Stimulated activated naive CD4-positive, alpha-beta T cell (primary cell): ENCODE results near the gene AGFG2.
"Not testable (repeated sequence)": the region's sequence is repeated elsewhere in the genome, so short reads cannot be mapped to it uniquely, and the experiment has no call there.

Source experiments
- DNase-seq, 6 experiments: peaks; one replicate each; lab custom pipeline; 2025; lab: John Stamatoyannopoulos, UW

The AGFG2 gene

GRCh38 chr7:100520138-100520537, 18.9 kb upstream of the AGFG2 start:
- no peak for DNase-seq

GRCh38 chr7:100521076-100521475, 17.9 kb upstream of the AGFG2 start:
- DNase-seq, result no peak

- not testable (repeated sequence) for DNase-seq
Observed at GRCh38 chr7:100521909-100522593, 17.0 kb upstream of the AGFG2 start.

GRCh38 chr7:100523192-100523591, 15.8 kb upstream of the AGFG2 start:
- not testable (repeated sequence) for DNase-seq

GRCh38 chr7:100528108-100528866, 10.7 kb upstream of the AGFG2 start:
- not testable (repeated sequence) for DNase-seq

GRCh38 chr7:100532165-100533022, 6.6 kb upstream of the AGFG2 start:
- no peak for DNase-seq

GRCh38 chr7:100535982-100536381, 3.0 kb upstream of the AGFG2 start:
- DNase-seq, result not testable (repeated sequence)

- not testable (repeated sequence) for DNase-seq
Observed at GRCh38 chr7:100536695-100537094, 2.3 kb upstream of the AGFG2 start.

GRCh38 chr7:100538348-100538653, 702 bp upstream of the AGFG2 start:
- DNase-seq, result no peak

- no peak for DNase-seq
Observed at GRCh38 chr7:100539436-100540006, 518 bp downstream of the AGFG2 start.

GRCh38 chr7:100540073-100540723, 1.2 kb downstream of the AGFG2 start:
- DNase-seq, result no peak

GRCh38 chr7:100541309-100541708, 2.3 kb downstream of the AGFG2 start:
- not testable (repeated sequence) for DNase-seq

- DNase-seq, result no peak
Observed at GRCh38 chr7:100543586-100543985, 4.6 kb downstream of the AGFG2 start.

- no peak for DNase-seq
Observed at GRCh38 chr7:100544386-100544785, 5.4 kb downstream of the AGFG2 start.

GRCh38 chr7:100544967-100545359, 6.0 kb downstream of the AGFG2 start:
- no peak for DNase-seq

GRCh38 chr7:100545360-100546128, 6.5 kb downstream of the AGFG2 start:
- no peak for DNase-seq

GRCh38 chr7:100546129-100546925, 7.3 kb downstream of the AGFG2 start:
- DNase-seq, result no peak

- no peak for DNase-seq
Observed at GRCh38 chr7:100546926-100547800, 8.2 kb downstream of the AGFG2 start.

GRCh38 chr7:100547872-100548271, 8.9 kb downstream of the AGFG2 start:
- DNase-seq, result no peak
